GM12872 (cell line): ENCODE measurements around the gene PTPRD.

ENCODE experiments used
- CTCF ChIP-seq: IDR thresholded peaks from 3 replicates; pipeline ENCODE4 v1.5.1; 2011; ENCODE audit warnings: low read depth, mild to moderate bottlenecking, low read length, moderate library complexity; ENCODE audit not compliant: insufficient read depth

PTPRD gene

DNA sequence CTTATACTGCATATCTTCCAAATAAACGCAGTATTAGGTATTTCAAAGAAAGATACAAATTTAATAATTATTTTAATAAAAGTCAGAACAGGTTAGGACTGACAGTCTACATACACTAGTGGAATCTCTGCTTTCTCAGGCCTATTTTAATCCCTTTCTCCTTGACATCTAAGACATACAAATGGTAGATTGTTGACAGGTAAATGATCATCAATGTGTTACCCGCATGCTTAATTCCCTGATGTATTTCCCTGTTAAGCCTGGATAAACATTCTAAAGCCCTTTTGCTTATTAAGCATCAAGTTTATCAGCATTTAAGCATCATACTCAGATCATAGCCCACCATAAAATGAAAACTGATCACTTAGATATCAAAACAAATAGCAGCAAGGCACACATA, 576.7 kb downstream of the PTPRD start:
- no peak for TF ChIP-seq CTCF

GRCh38 chr9:10032166-10032565, 580.6 kb downstream of the PTPRD start:
- TF ChIP-seq CTCF, result no peak

- no peak for TF ChIP-seq CTCF
Measured at GRCh38 chr9:10026443-10026984, 586.3 kb downstream of the PTPRD start.

- TF ChIP-seq CTCF, result no peak
Measured at GRCh38 chr9:10015755-10016154, 597.0 kb downstream of the PTPRD start.

DNA sequence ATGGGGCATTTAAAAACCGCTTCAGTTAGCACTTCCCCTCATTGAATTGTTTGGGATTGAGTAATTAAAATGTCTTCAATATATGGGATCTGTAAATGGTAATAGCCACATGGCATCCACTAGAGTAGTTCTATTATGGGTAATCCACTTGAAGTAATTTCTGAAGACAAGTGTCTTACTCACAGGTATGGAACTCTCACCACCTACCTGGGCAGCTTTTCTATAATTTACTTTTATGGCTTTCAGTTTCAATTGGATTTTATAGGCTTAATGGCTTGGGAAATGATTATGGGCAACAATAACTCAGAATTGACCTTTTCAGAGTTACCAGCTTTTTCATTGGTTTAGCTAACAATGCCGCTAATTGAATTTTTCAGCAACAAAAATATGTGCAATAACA, 597.9 kb downstream of the PTPRD start:
- no peak for TF ChIP-seq CTCF

DNA sequence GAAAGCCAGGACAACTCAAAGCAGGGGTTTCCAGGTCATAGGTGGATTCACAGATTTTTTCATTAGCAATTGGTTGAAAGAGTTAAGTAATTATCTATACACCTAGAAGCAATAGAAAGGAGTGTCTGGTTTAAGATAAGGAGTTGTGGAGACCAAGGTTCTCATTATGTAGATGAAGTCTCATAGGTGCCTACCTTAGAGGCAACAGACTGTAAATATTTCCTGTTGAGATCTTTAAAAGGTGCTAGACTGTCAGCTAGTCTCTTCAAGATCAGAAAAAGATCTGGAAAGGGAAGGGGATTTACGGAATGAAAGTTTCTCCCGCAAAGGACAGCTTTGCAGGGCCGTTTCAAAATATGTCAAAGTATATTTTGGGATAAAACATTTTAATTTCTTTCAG, 603.4 kb downstream of the PTPRD start:
- TF ChIP-seq CTCF, result no peak

DNA sequence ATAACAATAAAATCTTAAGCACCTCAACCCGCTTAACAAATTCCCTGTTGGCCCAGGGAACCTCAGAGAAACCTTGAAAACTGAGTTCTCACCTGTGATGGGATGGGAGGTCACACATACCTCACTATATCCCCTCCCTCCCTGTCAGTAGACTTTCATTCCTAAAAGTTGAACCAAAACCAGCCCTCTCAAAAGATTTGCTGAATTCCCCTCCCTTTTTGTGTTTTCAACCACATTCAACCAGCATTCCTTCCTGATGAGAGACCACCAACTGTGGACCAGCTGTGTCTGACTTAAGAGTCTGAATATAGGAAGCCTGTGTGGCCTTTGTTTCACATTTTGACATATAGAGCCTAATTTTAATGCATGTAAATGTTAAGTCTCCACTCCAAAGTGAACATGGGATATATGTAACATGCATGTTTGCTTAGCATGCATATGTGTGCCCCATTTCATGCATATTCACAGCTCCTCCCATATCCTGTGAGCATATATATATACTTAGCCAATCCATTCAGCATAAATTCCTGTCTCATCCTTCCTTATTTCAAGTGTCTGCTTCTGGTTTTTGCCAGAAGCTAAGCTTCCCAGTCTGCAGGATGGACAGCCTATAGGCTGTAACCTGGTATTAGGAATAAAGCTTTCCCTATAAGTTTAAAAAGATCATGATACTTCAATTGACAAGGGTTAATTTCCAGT, 604.6 kb downstream of the PTPRD start:
- no peak for TF ChIP-seq CTCF
